IMR-90 (cell line): ENCODE measurements around the gene DSCAML1. TPM values are rescaled to one million over a fixed set of nuclear protein-coding genes. Genes with fewer than 3 reads are reported as not detected.

Experiments used
- ATAC-seq: fragments of 200-7000 bp; cut with Tn5 transposase; 2 replicates; pipeline ENCODE4 v1.9.1; 2020; ENCODE audit warnings: low read depth, mild to moderate bottlenecking, moderate library complexity
- BruUV-seq: library from RNA; stranded (reverse); fragments of 400-500 nt; replicated peaks from 2 replicates; lab custom pipeline; 2021; lab: Mats Ljungman, UMichigan
- CTCF ChIA-PET: fragments of 300-600 bp; formaldehyde crosslinking; extraction: SDS; loops from one replicate; lab custom pipeline; 2021; ENCODE audit warnings: antibody characterized with exemption; lab: Yijun Ruan, JAX
- POLR2A ChIA-PET: fragments of 300-600 bp; sonication (Branson Sonifier 250); formaldehyde crosslinking; loops from one replicate; lab custom pipeline; 2022; ENCODE audit warnings: antibody characterized with exemption; ENCODE audit not compliant: unreplicated experiment; lab: Charles Lee
- DNase-seq: peaks from one replicate; pipeline ENCODE4 v3.0.0; 2013
- H2AFZ ChIP-seq: replicated peaks from 2 replicates; pipeline ENCODE3; 2013; ENCODE audit warnings: low read length, mild to moderate bottlenecking; ENCODE audit not compliant: poor library complexity
- H2AK5ac ChIP-seq: 2 replicates; pipeline ENCODE4 v1.6.1; 2013; ENCODE audit warnings: low read depth, low read length, inconsistent platforms
- H2AK9ac ChIP-seq: replicated peaks from 2 replicates; pipeline ENCODE3; 2013; ENCODE audit warnings: mild to moderate bottlenecking, low read depth, low read length, moderate library complexity; ENCODE audit not compliant: poor library complexity
- H2BK120ac ChIP-seq: 2 replicates; pipeline ENCODE4 v1.6.1; 2013; ENCODE audit warnings: low read depth, low read length, inconsistent platforms
- H2BK15ac ChIP-seq: 3 replicates; pipeline ENCODE4 v1.6.1; 2013; ENCODE audit warnings: low read depth, low read length, inconsistent platforms
- H2BK20ac ChIP-seq: 2 replicates; pipeline ENCODE4 v1.6.1; 2013; ENCODE audit warnings: low read depth, mild to moderate bottlenecking, inconsistent platforms, low read length, moderate library complexity
- H2BK5ac ChIP-seq: 2 replicates; pipeline ENCODE4 v1.6.1; 2013; ENCODE audit warnings: mild to moderate bottlenecking, low read depth, low read length, inconsistent platforms; ENCODE audit not compliant: poor library complexity, severe bottlenecking
- H3K14ac ChIP-seq: replicated peaks from 2 replicates; pipeline ENCODE4 v1.6.1; 2013; ENCODE audit warnings: low read depth, low read length, inconsistent platforms
- H3K18ac ChIP-seq: 2 replicates; pipeline ENCODE4 v1.6.1; 2013; ENCODE audit warnings: low read depth, low read length, control low read depth
- H3K23ac ChIP-seq: 2 replicates; pipeline ENCODE4 v1.6.1; 2013; ENCODE audit warnings: low read depth, low read length, inconsistent platforms
- H3K27ac ChIP-seq: 2 replicates; pipeline ENCODE4 v1.5.1; 2013; ENCODE audit warnings: mild to moderate bottlenecking, control low read depth, low read length; ENCODE audit not compliant: insufficient read depth
- H3K27me3 ChIP-seq: 2 replicates; pipeline ENCODE4 v1.6.1; 2013; ENCODE audit warnings: low read length; ENCODE audit not compliant: control insufficient read depth, insufficient read depth
- H3K36me3 ChIP-seq: 2 replicates; pipeline ENCODE4 v1.6.1; 2013; ENCODE audit warnings: low read length, mixed read lengths; ENCODE audit not compliant: control insufficient read depth, insufficient read depth
- H3K4ac ChIP-seq: 2 replicates; pipeline ENCODE4 v1.6.1; 2013; ENCODE audit warnings: low read depth, low read length, inconsistent platforms
- H3K4me1 ChIP-seq: 2 replicates; pipeline ENCODE4 v1.6.1; 2013; ENCODE audit warnings: low read length, mixed read lengths; ENCODE audit not compliant: control insufficient read depth, insufficient read depth
- H3K4me2 ChIP-seq: 2 replicates; pipeline ENCODE4 v1.6.1; 2013; ENCODE audit warnings: low read depth, mild to moderate bottlenecking, control low read depth, low read length, moderate library complexity
- H3K4me3 ChIP-seq: 2 replicates; pipeline ENCODE4 v1.5.1; 2013; ENCODE audit warnings: low read depth, mild to moderate bottlenecking, control low read depth, low read length, moderate library complexity; ENCODE audit not compliant: insufficient read depth
- H3K56ac ChIP-seq: 2 replicates; pipeline ENCODE4 v1.6.1; 2013; ENCODE audit warnings: low read length, inconsistent platforms; ENCODE audit not compliant: insufficient read depth; ENCODE audit errors: extremely low read depth
- H3K79me1 ChIP-seq, 2 experiments: 2 replicates each; pipeline ENCODE4 v1.6.1; 2013; ENCODE audit warnings: low read length in 2 of 2, inconsistent platforms in 1 of 2, low read depth in 1 of 2
- H3K9ac ChIP-seq: 2 replicates; pipeline ENCODE4 v1.6.1; 2013; ENCODE audit warnings: low read depth, low read length, control low read depth
- H3K9me1 ChIP-seq: 2 replicates; pipeline ENCODE4 v1.6.1; 2013; ENCODE audit warnings: low read length, inconsistent platforms; ENCODE audit not compliant: insufficient read depth
- H3K9me3 ChIP-seq: 2 replicates; pipeline ENCODE4 v1.6.1; 2013; ENCODE audit warnings: low read length; ENCODE audit not compliant: control insufficient read depth, insufficient read depth
- H4K20me1 ChIP-seq: 2 replicates; pipeline ENCODE4 v1.6.1; 2013; ENCODE audit warnings: low read length, inconsistent platforms; ENCODE audit not compliant: insufficient read depth
- H4K5ac ChIP-seq: 2 replicates; pipeline ENCODE4 v1.6.1; 2013; ENCODE audit warnings: mild to moderate bottlenecking, low read depth, low read length, control low read depth
- H4K8ac ChIP-seq, 2 experiments: 2 replicates each; pipeline ENCODE4 v1.6.1; 2013; ENCODE audit warnings: low read depth in 2 of 2, low read length in 2 of 2, control low read depth in 1 of 2, inconsistent platforms in 1 of 2
- H4K91ac ChIP-seq: 2 replicates; pipeline ENCODE4 v1.6.1; 2013; ENCODE audit warnings: low read depth, low read length, inconsistent platforms; ENCODE audit not compliant: insufficient read depth
- BHLHE40 ChIP-seq: fragments of 150-350 bp; IDR thresholded peaks from 2 replicates; pipeline ENCODE4 v1.6.1; 2016; ENCODE audit warnings: mild to moderate bottlenecking, low read depth, low read length
- CEBPB ChIP-seq: IDR thresholded peaks from 2 replicates; pipeline ENCODE4 v1.6.1; 2012; ENCODE audit warnings: low read depth, low read length, improper control_type of control experiment
- CHD1 ChIP-seq: IDR thresholded peaks from 2 replicates; pipeline ENCODE4 v1.6.1; 2012; ENCODE audit warnings: low read depth, low read length, improper control_type of control experiment
- FOS ChIP-seq: fragments of 150-350 bp; IDR thresholded peaks from 2 replicates; pipeline ENCODE4 v1.6.1; 2016; ENCODE audit warnings: low read depth, low read length
- MAZ ChIP-seq: IDR thresholded peaks from 2 replicates; pipeline ENCODE4 v1.6.1; 2012; ENCODE audit warnings: low read depth, mild to moderate bottlenecking, low read length, improper control_type of control experiment, moderate library complexity, borderline replicate concordance
- MXI1 ChIP-seq: IDR thresholded peaks from 2 replicates; pipeline ENCODE4 v1.6.1; 2012; ENCODE audit warnings: low read depth, mild to moderate bottlenecking, low read length, moderate library complexity, borderline replicate concordance
- NFE2L2 ChIP-seq: fragments of 150-350 bp; IDR thresholded peaks from 2 replicates; pipeline ENCODE4 v1.6.1; 2016; ENCODE audit warnings: low read depth, mild to moderate bottlenecking, low read length
- POLR2A ChIP-seq: IDR thresholded peaks from 2 replicates; pipeline ENCODE4 v1.6.1; 2012; ENCODE audit warnings: mild to moderate bottlenecking, low read depth, low read length
- RAD21 ChIP-seq: IDR thresholded peaks from 2 replicates; pipeline ENCODE4 v1.6.1; 2012; ENCODE audit warnings: low read length, improper control_type of control experiment
- RCOR1 ChIP-seq: IDR thresholded peaks from 2 replicates; pipeline ENCODE4 v1.6.1; 2012; ENCODE audit warnings: mild to moderate bottlenecking, low read length, improper control_type of control experiment; ENCODE audit not compliant: insufficient replicate concordance
- RFX5 ChIP-seq: IDR thresholded peaks from 2 replicates; pipeline ENCODE4 v1.8.0; 2012; ENCODE audit warnings: low read depth, mild to moderate bottlenecking, low read length, moderate library complexity
- SMC3 ChIP-seq: fragments of 150-350 bp; IDR thresholded peaks from 2 replicates; pipeline ENCODE4 v1.6.1; 2016; ENCODE audit warnings: low read depth, mild to moderate bottlenecking, antibody characterized with exemption, low read length, moderate library complexity
- WGBS, 2 experiments: methylation state at CpG; one replicate each; pipeline versions ENCODE4 v1.1.5 to v1.1.7; 2013; ENCODE audit warnings: missing lambda C conversion rate in 2 of 2; ENCODE audit not compliant: insufficient read length in 1 of 2; ENCODE audit errors: extremely low coverage in 2 of 2; 5-methylcytosine and 5-hydroxymethylcytosine counted together
- dilution Hi-C: fragments of 300-500 bp; cut with HindIII; formaldehyde crosslinking; loops from one replicate; pipeline ENCODE4 v1.14.3; 2018; ENCODE audit warnings: low sequenced_read_pairs; ENCODE audit not compliant: unreplicated experiment
- in situ Hi-C: fragments of 300-500 bp; cut with MboI; formaldehyde crosslinking; loops from 3 replicates; pipeline ENCODE4 v1.14.3; 2019; ENCODE audit warnings: low sequenced_read_pairs, inconsistent platforms, mixed read lengths
- intact Hi-C: fragments of 100-400 bp; cut with micrococcal nuclease; formaldehyde crosslinking; loops from 2 replicates; pipeline ENCODE4 v1.10.0; 2022
- polyA plus RNA-seq, 3 experiments: library from polyadenylated mRNA; depleted of rRNA; stranded (reverse); fragments of >200 nt; gene quantifications; 2 replicates each; pipeline ENCODE4 v1.2.3, GENCODE V29; 2012; ENCODE audit warnings: low replicate concordance in 1 of 3
- total RNA-seq: library from RNA; depleted of rRNA; stranded (reverse); fragments of >200 nt; gene quantifications from 2 replicates; pipeline ENCODE4 v1.2.3, GENCODE V29; 2012
- TF ChIP-seq, protein P1 (sequence below): fragments of 150-350 bp; IDR thresholded peaks from 2 replicates; pipeline ENCODE4 v1.6.1; 2016; ENCODE audit warnings: low read depth, mild to moderate bottlenecking, low read length, moderate library complexity, borderline replicate concordance

The DSCAML1 gene
- total and polyA plus RNA-seq, 2 of the 4 experiments (the other 2 are of a cell fraction): not detected

DNA sequence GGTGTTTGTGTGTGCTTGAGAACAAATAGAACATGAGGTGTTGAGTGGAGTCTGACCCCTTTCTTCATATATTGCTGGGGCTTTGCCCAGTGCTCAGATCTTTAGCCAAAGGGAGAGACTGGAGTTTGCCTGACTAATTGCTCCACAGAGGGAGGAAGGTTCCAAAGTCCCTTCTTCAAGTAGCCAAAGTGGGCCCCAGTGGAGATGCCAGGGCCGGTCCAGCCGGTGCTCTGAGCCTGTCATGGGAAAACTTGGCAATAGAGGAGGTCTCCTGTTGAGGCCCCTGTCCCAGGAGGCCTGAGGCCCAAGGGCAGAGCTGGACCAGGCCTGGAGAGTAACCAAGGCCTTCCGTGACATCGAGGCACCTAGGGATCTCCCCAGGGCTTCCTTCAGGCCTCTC lies 112.3 kb downstream of the DSCAML1 start:
- H4K91ac ChIP-seq: no peak overlapping the region
- H4K20me1 ChIP-seq: no peaks in the 10 kb centered on the region
- H3K9ac ChIP-seq: no peak overlapping the region
- DNase-seq (no peak), ATAC-seq (no peak)
- H2BK20ac ChIP-seq: no peak overlapping the region
- H4K8ac ChIP-seq: no peak overlapping the region
- H2BK5ac ChIP-seq: no peak overlapping the region
- CTCF ChIA-PET: no interaction called here
- no peak overlapping the region for H2AK9ac ChIP-seq
- TF ChIP-seq FOS (no peak), RFX5 (no peak), SMC3 (no peak), RAD21 (no peak), MAZ (no peak), POLR2A (no peak), BHLHE40 (no peak), NFE2L2 (no peak), MXI1 (no peak), RCOR1 (no peak), CHD1 (no peak), CEBPB (no peak)
- TF ChIP-seq, protein P1, sequence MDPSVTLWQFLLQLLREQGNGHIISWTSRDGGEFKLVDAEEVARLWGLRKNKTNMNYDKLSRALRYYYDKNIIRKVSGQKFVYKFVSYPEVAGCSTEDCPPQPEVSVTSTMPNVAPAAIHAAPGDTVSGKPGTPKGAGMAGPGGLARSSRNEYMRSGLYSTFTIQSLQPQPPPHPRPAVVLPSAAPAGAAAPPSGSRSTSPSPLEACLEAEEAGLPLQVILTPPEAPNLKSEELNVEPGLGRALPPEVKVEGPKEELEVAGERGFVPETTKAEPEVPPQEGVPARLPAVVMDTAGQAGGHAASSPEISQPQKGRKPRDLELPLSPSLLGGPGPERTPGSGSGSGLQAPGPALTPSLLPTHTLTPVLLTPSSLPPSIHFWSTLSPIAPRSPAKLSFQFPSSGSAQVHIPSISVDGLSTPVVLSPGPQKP: no peak
- intact Hi-C loops (no loop called here), in situ Hi-C loops (no loop called here), dilution Hi-C loops (no loop called here)
- no TSS peak for BruUV-seq
- no peak overlapping the region for H2BK15ac ChIP-seq
- no peak overlapping the region for H4K5ac ChIP-seq
- H3K27ac ChIP-seq: no peak overlapping the region
- H3K4me2 ChIP-seq: no peak overlapping the region
- no peaks in the 10 kb centered on the region for H3K9me3 ChIP-seq
- no peaks in the 10 kb centered on the region for H3K9me1 ChIP-seq
- no peak overlapping the region for H3K18ac ChIP-seq
- no peak overlapping the region for H3K4ac ChIP-seq
- no peaks in the 10 kb centered on the region for H3K4me1 ChIP-seq
- H3K23ac ChIP-seq: no peak overlapping the region
- H3K27me3 ChIP-seq: peaks cover 6% of the 10 kb centered on the region; the same call in 1 of the 2 replicates
- WGBS, 2 experiments: no CpG with 5 or more reads among the region's 4 CpGs
- no peak overlapping the region for H2AFZ ChIP-seq
- H3K14ac ChIP-seq: no peak overlapping the region
- POLR2A ChIA-PET: no interaction called here
- H3K79me1 ChIP-seq: no peaks in the 10 kb centered on the region
- no peak overlapping the region for H3K4me3 ChIP-seq
- no peaks in the 10 kb centered on the region for H3K36me3 ChIP-seq
- no peak overlapping the region for H2BK120ac ChIP-seq
- no peak overlapping the region for H3K56ac ChIP-seq
- H2AK5ac ChIP-seq: no peak overlapping the region
